ENCODE measurements around the gene POLR3G. TPM values are rescaled to one million over a fixed set of nuclear protein-coding genes. Genes with fewer than 3 reads are reported as not detected.

POLR3G gene
- polyA plus RNA-seq, 1 donor from 2014 or later = 2.7 TPM

GRCh38 chr5:90545511-90545910 is 70.8 kb downstream of the POLR3G start:
- Histone ChIP-seq H3K4me2 (ENCODE audit: low read length) (no peak overlapping the region), H3K36me3 (ENCODE audit: insufficient read depth, low read length) (no peaks in the 10 kb centered on the region), H3K79me2 (replicated peaks; ENCODE audit: insufficient read depth, low read length) (no peaks in the 10 kb centered on the region), H3F3A (ENCODE audit: insufficient read depth, low read length, poor library complexity, severe bottlenecking) (no peaks in the 10 kb centered on the region), H3K9me3 (ENCODE audit: low read length) (no peaks in the 10 kb centered on the region), H3K4me3 (ENCODE audit: low read length) (no peak overlapping the region), H3K9ac (ENCODE audit: low read length) (no peak overlapping the region), H3K9me2 (ENCODE audit: insufficient read depth, low read length) (no peaks in the 10 kb centered on the region), H4K20me1 (ENCODE audit: insufficient read depth) (no peaks in the 10 kb centered on the region), H2AFZ (ENCODE audit: low read depth, low read length) (no peak overlapping the region), H3K27ac (ENCODE audit: low read length) (no peak overlapping the region), H3K27me3 (ENCODE audit: insufficient read depth, low read depth, low read length) (no peaks in the 10 kb centered on the region)
- TF ChIP-seq TAF1 (IDR thresholded peaks at IDR 0.05; ENCODE audit: low read depth) (no peak), EP300 (conservative IDR thresholded peaks at IDR 0.05; ENCODE audit: poor library complexity, severe bottlenecking) (no peak), REST (IDR thresholded peaks at IDR 0.05; ENCODE audit: borderline replicate concordance) (no peak), MXI1 (conservative IDR thresholded peaks at IDR 0.05; ENCODE audit: poor library complexity, severe bottlenecking) (no peak), CTCF (IDR thresholded peaks at IDR 0.05; ENCODE audit: poor library complexity, severe bottlenecking) (no peak), SMC3 (conservative IDR thresholded peaks at IDR 0.05; ENCODE audit: poor library complexity) (no peak), RAD21 (conservative IDR thresholded peaks at IDR 0.05) (no peak), POLR2AphosphoS5 (IDR thresholded peaks at IDR 0.05) (no peak), EZH2 (IDR thresholded peaks at IDR 0.05; ENCODE audit: borderline replicate concordance, insufficient read depth, low read length, poor library complexity, severe bottlenecking) (no peak)

- no peaks in the 10 kb centered on the region for H3F3A ChIP-seq (ENCODE audit: insufficient read depth, low read length, poor library complexity, severe bottlenecking)
- no peak overlapping the region for H3K4me3 ChIP-seq (ENCODE audit: low read length)
- no peak overlapping the region for H2AFZ ChIP-seq (ENCODE audit: low read depth, low read length)
- no peaks in the 10 kb centered on the region for H3K79me2 ChIP-seq (replicated peaks; ENCODE audit: insufficient read depth, low read length)
- H3K9ac ChIP-seq (ENCODE audit: low read length) = no peak overlapping the region
- no peak overlapping the region for H3K27ac ChIP-seq (ENCODE audit: low read length)
- H3K36me3 ChIP-seq (ENCODE audit: insufficient read depth, low read length) = no peaks in the 10 kb centered on the region
- no peak for TF ChIP-seq EP300 (conservative IDR thresholded peaks at IDR 0.05; ENCODE audit: poor library complexity, severe bottlenecking)
- no peak for TF ChIP-seq SMC3 (conservative IDR thresholded peaks at IDR 0.05; ENCODE audit: poor library complexity)
- TF ChIP-seq REST (IDR thresholded peaks at IDR 0.05; ENCODE audit: borderline replicate concordance) = no peak
- no peak for TF ChIP-seq CTCF (IDR thresholded peaks at IDR 0.05; ENCODE audit: poor library complexity, severe bottlenecking)
- no peak for TF ChIP-seq TAF1 (IDR thresholded peaks at IDR 0.05; ENCODE audit: low read depth)
- H3K4me2 ChIP-seq (ENCODE audit: low read length) = no peak overlapping the region
- H3K9me3 ChIP-seq (ENCODE audit: low read length) = no peaks in the 10 kb centered on the region
- no peaks in the 10 kb centered on the region for H4K20me1 ChIP-seq (ENCODE audit: insufficient read depth)
- H3K9me2 ChIP-seq (ENCODE audit: insufficient read depth, low read length) = no peaks in the 10 kb centered on the region
- no peaks in the 10 kb centered on the region for H3K27me3 ChIP-seq (ENCODE audit: insufficient read depth, low read depth, low read length)
These were observed 71.7 kb downstream of the POLR3G start for GRCh38 chr5:90546216-90546837.

Data from neural cell (in vitro differentiated cells).